ENCODE data around the gene CRYL1.

The CRYL1 gene

GRCh38 chr13:20363603-20364002 is 162.1 kb downstream of the CRYL1 start:
- no peak for DNase-seq

- no peak for DNase-seq
Measured at GRCh38 chr13:20363172-20363571, 162.5 kb downstream of the CRYL1 start.

- DNase-seq: no peak
Measured at GRCh38 chr13:20362484-20363041, 163.1 kb downstream of the CRYL1 start.

- no peak for DNase-seq
Measured at GRCh38 chr13:20360835-20361412, 164.7 kb downstream of the CRYL1 start.

GRCh38 chr13:20360041-20360491 is 165.6 kb downstream of the CRYL1 start:
- no peak for DNase-seq

- peak in 1 of 5 donors; percentile 51 for DNase-seq
Measured at GRCh38 chr13:20359335-20359734, 166.3 kb downstream of the CRYL1 start.

GRCh38 chr13:20358022-20358421 is 167.6 kb downstream of the CRYL1 start:
- no peak for DNase-seq

GRCh38 chr13:20356444-20356843 is 169.2 kb downstream of the CRYL1 start:
- DNase-seq: no peak

- no peak for DNase-seq
Measured at GRCh38 chr13:20354722-20355121, 170.9 kb downstream of the CRYL1 start.

- no peak for DNase-seq
Measured at GRCh38 chr13:20353973-20354372, 171.7 kb downstream of the CRYL1 start.

All from T-helper 1 cell (primary cell).